H1 (cell line): ENCODE results near the gene DEFB110. TPM values are rescaled to one million over a fixed set of nuclear protein-coding genes. Genes with fewer than 3 reads are reported as not detected.
A peak's percentile ranks its signal among the peaks of the same experiment; 100 is the strongest.

Experiments used
- CTCF ChIA-PET: fragments of 300-600 bp; sonication (Branson Sonifier 250); formaldehyde crosslinking; loops from one replicate; lab custom pipeline; 2021; ENCODE audit not compliant: partially characterized antibody; lab: Charles Lee
- POLR2A ChIA-PET: fragments of 300-600 bp; sonication (Branson Sonifier 250); formaldehyde crosslinking; loops from one replicate; lab custom pipeline; 2021; ENCODE audit warnings: inconsistent platforms; ENCODE audit not compliant: partially characterized antibody; lab: Charles Lee
- DNase-seq, 2 experiments: peaks; one replicate each; pipeline versions ENCODE4 v3.0.0 to v3.0.0-alpha.2; 2010 to 2022; ENCODE audit warnings: low spot score in 2 of 2, low read depth in 1 of 2, mixed read lengths in 1 of 2
- FAIRE-seq: peaks from 2 replicates; lab custom pipeline; 2011; peaks lifted over from hg19 to GRCh38; lab: Jason Lieb, UNC
- H2AFZ ChIP-seq: 2 replicates; pipeline ENCODE4 v1.8.1; 2012; ENCODE audit warnings: low read length, inconsistent platforms
- H2AK5ac ChIP-seq: 2 replicates; pipeline ENCODE4 v1.6.1; 2013; ENCODE audit warnings: low read depth, low read length
- H2BK120ac ChIP-seq: replicated peaks from 2 replicates; pipeline ENCODE3; 2013; ENCODE audit warnings: low read depth, low read length, inconsistent platforms
- H2BK12ac ChIP-seq: 2 replicates; pipeline ENCODE4 v1.6.1; 2013; ENCODE audit warnings: low read depth, low read length
- H2BK15ac ChIP-seq: 2 replicates; pipeline ENCODE4 v1.6.1; 2013; ENCODE audit warnings: low read length
- H2BK20ac ChIP-seq: 2 replicates; pipeline ENCODE4 v1.6.1; 2013; ENCODE audit warnings: low read length
- H2BK5ac ChIP-seq: 2 replicates; pipeline ENCODE4 v1.6.1; 2013; ENCODE audit warnings: low read depth, low read length
- H3K14ac ChIP-seq: 2 replicates; pipeline ENCODE4 v1.6.1; 2013; ENCODE audit warnings: inconsistent platforms; ENCODE audit not compliant: insufficient read length
- H3K18ac ChIP-seq: 2 replicates; pipeline ENCODE4 v1.6.1; 2013; ENCODE audit warnings: low read length; ENCODE audit errors: extremely low read depth
- H3K23ac ChIP-seq: 2 replicates; pipeline ENCODE4 v1.6.1; 2013; ENCODE audit warnings: inconsistent platforms; ENCODE audit not compliant: insufficient read length
- H3K23me2 ChIP-seq: 2 replicates; pipeline ENCODE4 v1.6.1; 2013; ENCODE audit warnings: low read depth, low read length
- H3K27ac ChIP-seq: 2 replicates; pipeline ENCODE4 v1.6.1; 2011; ENCODE audit warnings: low read depth, low read length, inconsistent platforms
- H3K27me3 ChIP-seq, 4 experiments: replicated peaks in 1 of 4; 1 replicate in 1 of 4; 2 replicates in 3 of 4; pipeline versions ENCODE4 v1.6.1 to v1.8.1; 2011 to 2013; ENCODE audit warnings: low read length in 3 of 4, mild to moderate bottlenecking in 3 of 4, inconsistent platforms in 2 of 4, mixed read lengths in 2 of 4, moderate library complexity in 1 of 4; ENCODE audit not compliant: control insufficient read depth in 3 of 4, insufficient read depth in 3 of 4; ENCODE audit errors: extremely low read depth in 1 of 4
- H3K36me3 ChIP-seq, 4 experiments: 2 replicates each; pipeline versions ENCODE4 v1.6.1 to v1.8.1; 2011 to 2013; ENCODE audit warnings: mild to moderate bottlenecking in 4 of 4, low read length in 3 of 4, moderate library complexity in 2 of 4, control low read depth in 1 of 4, inconsistent platforms in 1 of 4; ENCODE audit not compliant: insufficient read depth in 4 of 4, control insufficient read depth in 2 of 4
- H3K4ac ChIP-seq: replicated peaks from 2 replicates; pipeline ENCODE3; 2013; ENCODE audit warnings: low read length, low read depth, mixed read lengths, inconsistent platforms; ENCODE audit not compliant: insufficient read length
- H3K4me1 ChIP-seq, 4 experiments: replicated peaks in 1 of 4; 1 replicate in 1 of 4; 2 replicates in 3 of 4; pipeline versions ENCODE4 v1.6.1 to v1.8.1; 2011 to 2013; ENCODE audit warnings: low read length in 3 of 4, inconsistent platforms in 2 of 4, mixed read lengths in 1 of 4; ENCODE audit not compliant: insufficient read depth in 4 of 4, control insufficient read depth in 3 of 4
- H3K4me2 ChIP-seq, 2 experiments: 2 replicates each; pipeline versions ENCODE4 v1.6.1 to v1.8.1; 2011 to 2013; ENCODE audit warnings: low read depth in 2 of 2, low read length in 2 of 2, control low read depth in 1 of 2, inconsistent platforms in 1 of 2, mild to moderate bottlenecking in 1 of 2; ENCODE audit not compliant: insufficient read depth in 1 of 2
- H3K4me3 ChIP-seq, 4 experiments: fragments of 200-600, 300-600 bp in 1 of 4; sonication (generic), shearing (Covaris generic), sonication (Bioruptor Twin) in 1 of 4; 2 replicates each; pipeline versions ENCODE4 v1.5.1 to v1.8.1; 2011 to 2016; ENCODE audit warnings: low read length in 4 of 4, low read depth in 3 of 4, control low read depth in 2 of 4, inconsistent platforms in 2 of 4, mild to moderate bottlenecking in 2 of 4, mixed read lengths in 1 of 4, moderate library complexity in 1 of 4; ENCODE audit not compliant: insufficient read depth in 2 of 4; ENCODE audit errors: extremely low read depth in 1 of 4
- H3K56ac ChIP-seq: replicated peaks from 2 replicates; pipeline ENCODE3; 2013; ENCODE audit warnings: low read depth, mild to moderate bottlenecking, mixed read lengths, low read length, inconsistent platforms; ENCODE audit not compliant: insufficient read length
- H3K79me1 ChIP-seq: 2 replicates; pipeline ENCODE4 v1.6.1; 2013; ENCODE audit warnings: low read depth, low read length, control low read depth
- H3K79me2 ChIP-seq, 2 experiments: 2 replicates each; pipeline versions ENCODE4 v1.6.1 to v1.8.1; 2012 to 2013; ENCODE audit warnings: low read length in 2 of 2, mild to moderate bottlenecking in 2 of 2, inconsistent platforms in 1 of 2; ENCODE audit not compliant: insufficient read depth in 2 of 2, control insufficient read depth in 1 of 2
- H3K9ac ChIP-seq, 4 experiments: replicated peaks in 1 of 4; 1 replicate in 1 of 4; 2 replicates in 3 of 4; pipeline versions ENCODE4 v1.6.1 to v1.8.1; 2011 to 2013; ENCODE audit warnings: low read depth in 3 of 4, low read length in 3 of 4, control low read depth in 2 of 4, mild to moderate bottlenecking in 2 of 4, moderate library complexity in 2 of 4, inconsistent platforms in 1 of 4; ENCODE audit errors: extremely low read depth in 1 of 4
- H3K9me3 ChIP-seq, 2 experiments: 2 replicates each; pipeline versions ENCODE4 v1.6.1 to v1.8.1; 2012 to 2013; ENCODE audit warnings: mild to moderate bottlenecking in 2 of 2, moderate library complexity in 2 of 2, control low read depth in 1 of 2, inconsistent platforms in 1 of 2, low read depth in 1 of 2, low read length in 1 of 2, mixed read lengths in 1 of 2; ENCODE audit not compliant: insufficient read depth in 2 of 2
- H4K20me1 ChIP-seq, 2 experiments: replicated peaks in 1 of 2; 2 replicates each; pipeline versions ENCODE3 to v1.8.1; 2011 to 2013; ENCODE audit warnings: inconsistent platforms in 2 of 2, low read length in 2 of 2, mild to moderate bottlenecking in 1 of 2; ENCODE audit not compliant: insufficient read depth in 2 of 2, control insufficient read depth in 1 of 2
- H4K5ac ChIP-seq: 2 replicates; pipeline ENCODE4 v1.6.1; 2013; ENCODE audit warnings: low read length, low read depth, mixed read lengths, inconsistent platforms; ENCODE audit not compliant: insufficient read length
- H4K8ac ChIP-seq: 2 replicates; pipeline ENCODE4 v1.8.0; 2013; ENCODE audit warnings: mild to moderate bottlenecking, moderate library complexity, low read length, inconsistent platforms; ENCODE audit not compliant: insufficient read depth; ENCODE audit errors: extremely low read depth
- H4K91ac ChIP-seq: replicated peaks from 2 replicates; pipeline ENCODE3; 2013; ENCODE audit warnings: low read length, mixed read lengths, inconsistent platforms; ENCODE audit not compliant: insufficient read length
- CBX5 ChIP-seq: fragments of 300-800, 300-1000 bp; sonication (generic); IDR thresholded peaks from 2 replicates; pipeline ENCODE4 v1.7.1; 2016; ENCODE audit warnings: antibody characterized with exemption, low read length, low read depth
- CBX8 ChIP-seq: fragments of 300-800, 300-1000 bp; sonication (generic); IDR thresholded peaks from 2 replicates; pipeline ENCODE4 v1.7.1; 2016; ENCODE audit warnings: low read depth, low read length, borderline replicate concordance
- CREB1 ChIP-seq: IDR thresholded peaks from 2 replicates; pipeline ENCODE4 v1.6.1; 2012; ENCODE audit warnings: inconsistent platforms
- E2F6 ChIP-seq: IDR thresholded peaks from 2 replicates; pipeline ENCODE4 v1.6.1; 2012; ENCODE audit warnings: inconsistent platforms
- NANOG ChIP-seq: IDR thresholded peaks from 2 replicates; pipeline ENCODE4 v1.6.1; 2011; ENCODE audit warnings: low read length, low read depth, mild to moderate bottlenecking, inconsistent platforms; ENCODE audit not compliant: insufficient read depth, poor library complexity, severe bottlenecking
- NRF1 ChIP-seq: IDR thresholded peaks from 2 replicates; pipeline ENCODE4 v1.6.1; 2011; ENCODE audit warnings: mild to moderate bottlenecking, low read depth, low read length, improper control_type of control experiment
- RAD21 ChIP-seq, 2 experiments: IDR thresholded peaks in 1 of 2; conservative IDR thresholded peaks in 1 of 2; 2 replicates each; pipeline ENCODE4 v1.6.1; 2011; ENCODE audit warnings: low read depth in 2 of 2, low read length in 2 of 2, improper control_type of control experiment in 1 of 2, inconsistent platforms in 1 of 2, mild to moderate bottlenecking in 1 of 2, moderate library complexity in 1 of 2
- SP4 ChIP-seq: IDR thresholded peaks from 2 replicates; pipeline ENCODE4 v1.6.1; 2012; ENCODE audit warnings: low read length, inconsistent platforms
- TCF12 ChIP-seq: IDR thresholded peaks from 2 replicates; pipeline ENCODE4 v1.6.1; 2011; ENCODE audit warnings: low read depth, mild to moderate bottlenecking, low read length
- TEAD4 ChIP-seq: IDR thresholded peaks from 2 replicates; pipeline ENCODE4 v1.6.1; 2012; ENCODE audit warnings: low read depth, low read length, inconsistent platforms, mixed read lengths
- WGBS, 2 experiments: shearing (Covaris generic) in 1 of 2; methylation state at CpG; one replicate each; pipeline versions ENCODE4 v1.1.6 to v1.1.7; 2013 to 2015; ENCODE audit warnings: low lambda C conversion rate in 2 of 2, mixed read lengths in 2 of 2, inconsistent platforms in 1 of 2, low coverage in 1 of 2, missing lambda C conversion rate in 1 of 2; ENCODE audit not compliant: insufficient replicate concordance in 2 of 2, insufficient coverage in 1 of 2, insufficient read length in 1 of 2; ENCODE audit errors: extremely low coverage in 1 of 2, missing lambda C conversion rate in 1 of 2; 5-methylcytosine and 5-hydroxymethylcytosine counted together
- polyA plus RNA-seq, 7 experiments: library from polyadenylated mRNA; depleted of rRNA in 3 of 7; stranded (reverse) in 5 of 7; unstranded in 2 of 7; fragments of >200 nt in 5 of 7; fragments of 200-250 nt in 2 of 7; gene quantifications; 1 replicate in 5 of 7; 2 replicates in 1 of 7; 4 replicates in 1 of 7; pipeline versions ENCODE4 v1.2.1 to v1.2.3, GENCODE V29; 2011 to 2013; ENCODE audit warnings: missing spikeins in 2 of 7, mixed read lengths in 2 of 7
- total RNA-seq: library from RNA; stranded (reverse); fragmentation: NEBNext Ultra II Directional; extraction: Animal tissue kit (Norgen Biotek cat#: 25700); gene quantifications from 2 replicates; pipeline ENCODE4 v1.2.1, GENCODE V29; 2021

The DEFB110 gene
- total and polyA plus RNA-seq, 2 of the 8 experiments (the other 6 are each of a cell fraction or from before 2014, with no cell fraction given) = not detected

DNA sequence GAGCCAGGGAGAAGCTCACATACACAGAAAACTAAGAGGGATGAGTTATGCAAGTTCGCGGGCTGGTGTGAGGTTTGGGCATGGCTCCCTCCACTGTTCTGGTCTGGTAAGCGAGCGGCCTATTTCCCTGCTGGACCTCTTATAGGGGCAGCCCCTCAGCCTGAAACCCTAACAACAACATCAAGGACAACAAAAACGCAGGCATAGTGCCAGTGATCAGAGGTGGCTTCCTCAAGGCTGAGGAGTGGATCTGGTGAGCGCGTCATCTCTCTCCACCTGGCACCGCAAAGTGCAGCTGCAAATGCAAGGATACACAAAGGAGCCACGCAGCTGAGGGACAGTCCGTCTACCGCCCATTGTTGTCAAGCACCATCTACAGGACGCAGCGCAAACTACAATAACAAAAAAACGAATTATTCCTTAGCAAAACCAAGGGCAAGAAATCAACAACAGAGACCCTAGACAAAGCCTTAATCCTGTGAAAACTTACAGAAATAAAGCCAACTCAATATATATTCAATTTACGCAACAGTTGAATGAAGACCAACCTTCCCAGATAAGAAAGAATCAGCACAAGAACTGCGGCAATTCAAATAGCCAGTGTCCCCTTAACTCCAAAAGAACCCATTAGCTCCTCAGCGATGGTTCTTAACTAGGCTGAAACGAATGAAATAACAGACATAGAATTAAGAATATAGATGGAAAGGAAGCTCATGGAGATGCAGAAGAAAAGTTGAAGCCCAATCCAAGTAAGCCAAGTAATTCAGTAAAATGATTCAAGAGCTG is 9.2 kb upstream of the DEFB110 start:
- peak overlapping the region; percentile 89; the same call in 1 of the 2 replicates for H2BK12ac ChIP-seq
- no peak overlapping the region for H3K56ac ChIP-seq
- CTCF ChIA-PET = interaction anchor here (0.6 to 3.0 kb wide), 47 partner anchors 8 to 1954 kb away, joined by 3 to 23 read pairs (median 3); partner anchors contain the start of genes DEFB110 and DEFB112
- H4K91ac ChIP-seq = peak overlapping the region; percentile 50
- H4K20me1 ChIP-seq = no peaks in the 10 kb centered on the region
- H2BK5ac ChIP-seq = 0 out of 2 replicates have a peak overlapping the region, but pooled peaks have one; percentile 32
- peak overlapping the region in 2 of 4 experiments; percentile 14 to 37; a peak in 2 of 7 replicates for H3K9ac ChIP-seq
- no peak overlapping the region for H3K27ac ChIP-seq
- peak overlapping the region; percentile 21; the same call in 1 of the 2 replicates for H2BK15ac ChIP-seq
- no peaks in the 10 kb centered on the region for H3K79me2 ChIP-seq
- 42% methylated on average over 18 of the region's 18 CpGs; no CpG with 5 or more reads in 1 of the 2 experiments for WGBS, 2 experiments
- H3K14ac ChIP-seq = no peak overlapping the region
- peak; percentile 38 to 72 for DNase-seq
- peak overlapping the region; percentile 37; the same call in 1 of the 2 replicates for H4K8ac ChIP-seq
- no peak overlapping the region for H3K4ac ChIP-seq
- peak overlapping the region; percentile 53 for H2BK20ac ChIP-seq
- no peaks in the 10 kb centered on the region for H3K79me1 ChIP-seq
- no peaks in the 10 kb centered on the region for H3K36me3 ChIP-seq
- no peak overlapping the region for H3K23ac ChIP-seq
- H3K27me3 ChIP-seq = no peaks in the 10 kb centered on the region
- no peaks in the 10 kb centered on the region; a peak in 1 of 7 replicates for H3K4me1 ChIP-seq
- H2BK120ac ChIP-seq = no peak overlapping the region
- peak overlapping the region; percentile 100 for H2AFZ ChIP-seq
- POLR2A ChIA-PET = interaction anchor here (1.1 to 1.2 kb wide), 2 partner anchors 12 to 22 kb away, joined by 3 to 4 read pairs; no protein-coding TSS in a partner anchor
- H3K18ac ChIP-seq = peak overlapping the region; percentile 95
- peak; percentile 95 for FAIRE-seq
- H2AK5ac ChIP-seq = no peak overlapping the region
- no peaks in the 10 kb centered on the region for H3K23me2 ChIP-seq
- H3K4me3 ChIP-seq = peak overlapping the region in 3 of 4 experiments; percentile 17 to 32 (median 26); a peak in 2 of 8 replicates
- peak overlapping the region; percentile 11 to 59 for H3K4me2 ChIP-seq
- no peaks in the 10 kb centered on the region for H3K9me3 ChIP-seq
- peak overlapping the region; percentile 3 for H4K5ac ChIP-seq
- no peak for TF ChIP-seq TEAD4
- no peak for TF ChIP-seq NRF1
- peak; percentile 55 to 59 for TF ChIP-seq RAD21 (IDR thresholded peaks at IDR 0.05 in 1 of 2, conservative IDR thresholded peaks at IDR 0.05 in 1 of 2; ENCODE audit: low read depth in 2 of 2, low read length in 2 of 2)
- TF ChIP-seq E2F6 = peak; percentile 54; the same call in 1 of the 2 replicates
- TF ChIP-seq TCF12 = 0 out of 2 replicates have a peak, but pooled peaks have one; percentile 30
- peak; percentile 53; the same call in 1 of the 2 replicates for TF ChIP-seq CREB1
- no peak for TF ChIP-seq NANOG
- TF ChIP-seq CBX8 = no peak
- TF ChIP-seq CBX5 = no peak
- TF ChIP-seq SP4 = no peak
